ENCODE measurements around the gene DNAH9.

- TF ChIP-seq CTCF (IDR thresholded peaks at IDR 0.05; ENCODE audit: low read depth, low read length, missing input control) (no peak), YY1 (IDR thresholded peaks at IDR 0.05) (no peak), GABPA (IDR thresholded peaks at IDR 0.05 in 1 of 2, conservative IDR thresholded peaks at IDR 0.05 in 1 of 2) (no peak), TAF1 (conservative IDR thresholded peaks at IDR 0.05) (no peak), EGR1 (IDR thresholded peaks at IDR 0.05; ENCODE audit: low read depth in 2 of 2) (no peak), RAD21 (IDR thresholded peaks at IDR 0.05) (no peak)
These were observed 258.7 kb downstream of the DNAH9 start for GRCh38 chr17:11857006-11857405.

All from liver (tissue), 3 donors.